Measurements from ENCODE around the gene IL36G. TPM values are rescaled to one million over a fixed set of nuclear protein-coding genes. Genes with fewer than 3 reads are reported as not detected.
"Not testable (repeated sequence)": the region's sequence is repeated elsewhere in the genome, so short reads cannot be mapped to it uniquely, and the experiment has no call there.

IL36G gene
- total RNA-seq, result not detected

DNA sequence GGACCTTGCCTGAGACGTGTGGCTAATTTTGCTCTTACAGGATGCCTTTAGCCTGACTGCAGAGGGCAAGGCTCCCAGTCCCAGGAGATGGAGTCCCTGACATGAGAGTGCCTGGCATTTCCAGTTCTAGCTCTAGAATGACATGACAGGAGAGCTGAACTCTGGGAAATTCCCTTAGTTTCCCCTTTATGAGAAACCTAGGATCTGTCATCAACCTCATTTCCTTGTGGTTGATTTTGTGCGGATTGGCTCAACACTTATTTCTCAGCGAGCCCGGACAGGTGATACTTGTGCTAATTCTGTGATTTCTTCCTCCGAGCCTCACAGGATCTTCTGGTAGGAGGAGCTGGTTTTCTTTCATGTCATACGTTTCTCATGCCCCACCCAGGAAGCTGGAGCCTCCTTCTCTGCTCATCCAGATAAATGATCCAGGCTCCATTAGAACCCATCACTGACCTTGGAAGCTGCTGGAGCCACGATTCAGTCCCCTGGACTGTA is at the start of gene IL36G:
Gene IL36G (plus strand): TSS at position 448 of the 498 bp plus-strand sequence. CDS start 633 bp downstream, outside the sequence.
- no peak within 1 kb of the TSS for H3K27ac ChIP-seq (replicated peaks in 1 of 4)
- H3K4me3 ChIP-seq, result no peak within 1 kb of the TSS
- TF ChIP-seq EP300 (IDR thresholded peaks at IDR 0.05), result no peak
- TF ChIP-seq, protein P1, sequence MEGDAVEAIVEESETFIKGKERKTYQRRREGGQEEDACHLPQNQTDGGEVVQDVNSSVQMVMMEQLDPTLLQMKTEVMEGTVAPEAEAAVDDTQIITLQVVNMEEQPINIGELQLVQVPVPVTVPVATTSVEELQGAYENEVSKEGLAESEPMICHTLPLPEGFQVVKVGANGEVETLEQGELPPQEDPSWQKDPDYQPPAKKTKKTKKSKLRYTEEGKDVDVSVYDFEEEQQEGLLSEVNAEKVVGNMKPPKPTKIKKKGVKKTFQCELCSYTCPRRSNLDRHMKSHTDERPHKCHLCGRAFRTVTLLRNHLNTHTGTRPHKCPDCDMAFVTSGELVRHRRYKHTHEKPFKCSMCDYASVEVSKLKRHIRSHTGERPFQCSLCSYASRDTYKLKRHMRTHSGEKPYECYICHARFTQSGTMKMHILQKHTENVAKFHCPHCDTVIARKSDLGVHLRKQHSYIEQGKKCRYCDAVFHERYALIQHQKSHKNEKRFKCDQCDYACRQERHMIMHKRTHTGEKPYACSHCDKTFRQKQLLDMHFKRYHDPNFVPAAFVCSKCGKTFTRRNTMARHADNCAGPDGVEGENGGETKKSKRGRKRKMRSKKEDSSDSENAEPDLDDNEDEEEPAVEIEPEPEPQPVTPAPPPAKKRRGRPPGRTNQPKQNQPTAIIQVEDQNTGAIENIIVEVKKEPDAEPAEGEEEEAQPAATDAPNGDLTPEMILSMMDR (IDR thresholded peaks at IDR 0.05), result no peak
- TF ChIP-seq POLR2A (IDR thresholded peaks at IDR 0.05; ENCODE audit: low read depth), result no peak
- TF ChIP-seq POLR2AphosphoS5 (IDR thresholded peaks at IDR 0.05), result no peak
- intact Hi-C loops (cut with DNase I), result no loop called here
- H3K36me3 ChIP-seq, result no peaks in the 10 kb centered on the region
- peaks cover 0 to 9% (median 2%) of the 10 kb centered on the region in 4 donors for H3K27me3 ChIP-seq
- 85% methylated on average over 5 of the region's 7 CpGs for WGBS
- H3K9me3 ChIP-seq, result no peaks in the 10 kb centered on the region
- no peaks in the 10 kb centered on the region for H3K4me1 ChIP-seq
- no peak for DNase-seq (ENCODE audit: extremely low spot score)

GRCh38 chr2:112933261-112933660 is 44.5 kb upstream of the IL36G start:
- H3K36me3 ChIP-seq, result no peaks in the 10 kb centered on the region
- WGBS, result 96% methylated on average over 12 of the region's 12 CpGs
- no peak for DNase-seq (ENCODE audit: extremely low spot score)
- no peaks in the 10 kb centered on the region for H3K27me3 ChIP-seq
- no peaks in the 10 kb centered on the region for H3K9me3 ChIP-seq
- H3K4me3 ChIP-seq, result no peak overlapping the region
- H3K27ac ChIP-seq (replicated peaks in 1 of 4), result no peak overlapping the region
- H3K4me1 ChIP-seq, result no peaks in the 10 kb centered on the region
- TF ChIP-seq EP300 (IDR thresholded peaks at IDR 0.05) (no peak), POLR2AphosphoS5 (IDR thresholded peaks at IDR 0.05) (no peak), POLR2A (IDR thresholded peaks at IDR 0.05; ENCODE audit: low read depth) (no peak)
- TF ChIP-seq, protein P1 (IDR thresholded peaks at IDR 0.05), result no peak
- intact Hi-C loops (cut with DNase I), result no loop called here

GRCh38 chr2:112934117-112934516 is 43.7 kb upstream of the IL36G start:
- 63% methylated on average over 2 of the region's 2 CpGs for WGBS
- H3K36me3 ChIP-seq; H3K4me3 ChIP-seq; H3K4me1 ChIP-seq; H3K27me3 ChIP-seq; intact Hi-C loops (cut with DNase I); H3K9me3 ChIP-seq; H3K27ac ChIP-seq (replicated peaks in 1 of 4); DNase-seq (ENCODE audit: extremely low spot score): not testable (repeated sequence)

DNA sequence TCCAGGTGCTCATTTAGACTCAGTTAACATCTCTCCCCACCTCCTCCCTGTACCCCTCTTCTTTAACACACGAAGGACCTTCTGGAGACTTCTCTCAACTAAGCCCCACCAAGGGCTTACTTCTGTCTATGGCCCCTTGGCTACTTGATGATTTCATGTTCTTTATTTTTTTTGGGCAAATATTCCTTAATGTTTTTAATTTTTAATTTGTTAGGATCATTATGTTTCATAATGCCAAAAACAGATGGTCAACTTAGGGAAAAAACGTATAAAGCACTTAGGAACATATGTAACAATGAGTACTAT is 40.9 kb upstream of the IL36G start:
- TF ChIP-seq, protein P1 (IDR thresholded peaks at IDR 0.05), result no peak
- TF ChIP-seq POLR2AphosphoS5 (IDR thresholded peaks at IDR 0.05), result no peak
- no peak for TF ChIP-seq EP300 (IDR thresholded peaks at IDR 0.05)
- TF ChIP-seq POLR2A (IDR thresholded peaks at IDR 0.05; ENCODE audit: low read depth), result no peak
- intact Hi-C loops (cut with DNase I), result no loop called here
- Histone ChIP-seq H3K4me1 (peaks cover 0 to 6% (median 5%) of the 10 kb centered on the region in 4 donors), H3K27me3 (no peaks in the 10 kb centered on the region), H3K4me3 (no peak overlapping the region), H3K27ac (replicated peaks in 1 of 4) (no peak overlapping the region), H3K36me3 (no peaks in the 10 kb centered on the region), H3K9me3 (no peaks in the 10 kb centered on the region)
- DNase-seq (ENCODE audit: extremely low spot score), result no peak
- WGBS, result 79% methylated on average over 2 of the region's 2 CpGs

DNA sequence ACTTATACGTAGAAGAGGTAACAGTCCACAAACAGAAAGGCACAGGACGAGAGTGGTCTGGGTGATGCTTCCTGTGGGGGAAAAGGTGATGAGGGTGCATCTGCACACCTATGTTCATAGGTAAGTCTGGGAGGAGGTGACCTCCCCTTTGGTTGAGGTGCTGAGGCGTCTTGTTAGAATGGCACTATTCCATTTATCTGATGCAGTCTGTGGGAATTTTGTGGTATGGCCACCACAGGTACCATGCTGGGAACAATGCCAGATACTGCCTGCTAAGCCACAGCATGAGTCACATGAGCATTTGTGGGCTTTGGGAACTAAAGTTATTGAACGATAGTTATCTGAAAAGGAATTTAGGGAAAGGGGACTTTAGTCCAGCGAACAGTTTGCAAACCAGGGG is 38.9 kb upstream of the IL36G start:
- Histone ChIP-seq H3K27ac (replicated peaks in 1 of 4) (no peak overlapping the region), H3K27me3 (no peaks in the 10 kb centered on the region), H3K36me3 (no peaks in the 10 kb centered on the region), H3K4me3 (no peak overlapping the region), H3K9me3 (no peaks in the 10 kb centered on the region), H3K4me1 (peaks cover 0 to 7% (median 5%) of the 10 kb centered on the region in 4 donors)
- no peak for DNase-seq (ENCODE audit: extremely low spot score)
- 84% methylated on average over 5 of the region's 5 CpGs for WGBS
- intact Hi-C loops (cut with DNase I), result no loop called here
- TF ChIP-seq EP300 (IDR thresholded peaks at IDR 0.05), result no peak

DNA sequence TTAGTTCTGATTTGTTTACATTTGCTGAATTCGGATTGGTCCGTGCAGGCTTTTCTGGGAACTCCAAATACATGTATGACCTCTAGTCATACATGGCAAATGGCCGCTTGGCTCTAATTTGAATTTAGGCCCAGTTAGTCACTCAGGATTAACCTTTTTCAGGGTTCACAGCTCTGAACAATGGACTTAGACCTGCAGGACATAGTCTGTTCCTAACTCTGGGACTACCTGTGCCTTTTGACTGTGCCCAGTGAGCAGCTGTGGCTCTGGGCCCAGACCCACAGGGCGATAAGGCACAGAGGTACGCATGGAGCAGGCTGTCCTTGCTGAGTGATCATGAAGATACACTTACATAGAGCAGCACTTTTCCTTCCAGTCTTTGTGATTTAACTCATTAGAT is 38.4 kb upstream of the IL36G start:
- Histone ChIP-seq H3K27ac (replicated peaks in 1 of 4) (no peak overlapping the region), H3K4me1 (peaks cover 0 to 7% (median 5%) of the 10 kb centered on the region in 4 donors), H3K27me3 (no peaks in the 10 kb centered on the region), H3K9me3 (no peaks in the 10 kb centered on the region), H3K36me3 (no peaks in the 10 kb centered on the region), H3K4me3 (no peak overlapping the region)
- no peak for DNase-seq (ENCODE audit: extremely low spot score)
- intact Hi-C loops (cut with DNase I), result no loop called here
- TF ChIP-seq, protein P1 (IDR thresholded peaks at IDR 0.05), result no peak
- TF ChIP-seq POLR2AphosphoS5 (IDR thresholded peaks at IDR 0.05), result no peak
- TF ChIP-seq EP300 (IDR thresholded peaks at IDR 0.05), result no peak
- 90% methylated on average over 5 of the region's 5 CpGs for WGBS
